CD4-positive, CD25-positive, alpha-beta regulatory T cell (primary cell): ENCODE results near the gene LIAS. TPM values are rescaled to one million over a fixed set of nuclear protein-coding genes. Genes with fewer than 3 reads are reported as not detected.
"Not testable (repeated sequence)": the region's sequence is repeated elsewhere in the genome, so short reads cannot be mapped to it uniquely, and the experiment has no call there.

Source experiments
- ATAC-seq, 2 donors: fragments of 150-1000 bp; cut with Tn5 transposase; one replicate each; pipeline ENCODE4 v1.10.0; 2021; ENCODE audit warnings: low read depth in 2 of 2, moderate number of reproducible peaks in 2 of 2, moderate library complexity in 1 of 2
- DNase-seq, 3 donors: peaks; one replicate each; pipeline versions ENCODE4 v3.0.0 to v3.0.0-alpha.2; 2012 to 2022; ENCODE audit warnings: mixed read lengths in 1 of 3
- H3K27ac ChIP-seq: one replicate; pipeline ENCODE4 v1.7.0; 2013; ENCODE audit warnings: mild to moderate bottlenecking, low read length; ENCODE audit not compliant: insufficient read depth, poor library complexity, severe bottlenecking
- H3K27me3 ChIP-seq: one replicate; pipeline ENCODE4 v1.7.0; 2013; ENCODE audit warnings: low read length; ENCODE audit not compliant: control insufficient read depth, insufficient read depth
- H3K36me3 ChIP-seq: one replicate; pipeline ENCODE4 v1.7.0; 2013; ENCODE audit warnings: mild to moderate bottlenecking, low read length, moderate library complexity; ENCODE audit not compliant: control insufficient read depth, insufficient read depth
- H3K4me1 ChIP-seq: 2 replicates; pipeline ENCODE4 v1.7.0; 2013; ENCODE audit warnings: mild to moderate bottlenecking, low read length; ENCODE audit not compliant: insufficient read depth, control insufficient read depth, poor library complexity, severe bottlenecking
- H3K4me3 ChIP-seq: one replicate; pipeline ENCODE4 v1.7.0; 2013; ENCODE audit warnings: low read depth, mild to moderate bottlenecking, low read length, moderate library complexity
- H3K9me3 ChIP-seq, 2 experiments: 1 replicate in 1 of 2; 2 replicates in 1 of 2; pipeline ENCODE4 v1.7.0; 2013; ENCODE audit warnings: low read length in 2 of 2, mild to moderate bottlenecking in 1 of 2, moderate library complexity in 1 of 2; ENCODE audit not compliant: control insufficient read depth in 2 of 2
- H3K27ac Mint-ChIP-seq, 3 donors: one replicate each; pipeline ENCODE4 v1.8.0; 2020 to 2022; ENCODE audit warnings: mild to moderate bottlenecking in 3 of 3, mixed read lengths in 3 of 3, moderate library complexity in 2 of 3
- H3K27me3 Mint-ChIP-seq: one replicate; pipeline ENCODE4 v1.8.0; 2022; ENCODE audit warnings: mild to moderate bottlenecking, mixed read lengths
- H3K36me3 Mint-ChIP-seq: one replicate; pipeline ENCODE4 v1.8.0; 2020; ENCODE audit warnings: mixed read lengths
- H3K4me1 Mint-ChIP-seq, 4 donors: one replicate each; pipeline ENCODE4 v1.8.0; 2020 to 2022; ENCODE audit warnings: mixed read lengths in 4 of 4, mild to moderate bottlenecking in 1 of 4
- H3K4me3 Mint-ChIP-seq, 4 donors: one replicate each; pipeline ENCODE4 v1.8.0; 2020 to 2022; ENCODE audit warnings: mild to moderate bottlenecking in 4 of 4, mixed read lengths in 4 of 4, moderate library complexity in 3 of 4
- H3K9me3 Mint-ChIP-seq, 7 donors: one replicate each; pipeline ENCODE4 v1.8.0; 2020 to 2022; ENCODE audit warnings: mixed read lengths in 7 of 7, mild to moderate bottlenecking in 3 of 7, moderate library complexity in 2 of 7
- polyA plus RNA-seq, 4 donors: library from polyadenylated mRNA; unstranded; fragments of 300-500 nt; fragmentation: Illumina TruSeq; gene quantifications; one replicate each; pipeline ENCODE4 v1.2.3, GENCODE V29; 2021
- total RNA-seq: library from RNA; stranded (reverse); gene quantifications from one replicate; pipeline ENCODE4 v1.2.3, GENCODE V29; 2022

LIAS gene
- total RNA-seq (12.2 TPM), polyA plus RNA-seq (10 to 100 TPM; 10.6 to 13.6 (median 12.2) TPM)

- Histone ChIP-seq H3K4me3 (peak within 1 kb of the TSS; percentile 94), H3K27me3 (no peaks in the 10 kb centered on the region), H3K4me1 (peaks cover 33% of the 10 kb centered on the region), H3K9me3 (no peaks in the 10 kb centered on the region), H3K36me3 (peaks cover 48% of the 10 kb centered on the region), H3K27ac (peak within 1 kb of the TSS; percentile 98)
- DNase-seq (peak; percentile 90 to 98 (median 94)), ATAC-seq (peak; percentile 87 to 89)
- Mint-ChIP-seq H3K27me3 (peaks cover 5% of the 10 kb centered on the region), H3K4me1 (peaks cover 18 to 52% (median 35%) of the 10 kb centered on the region in 4 donors), H3K36me3 (peaks cover 45% of the 10 kb centered on the region), H3K4me3 (peak within 1 kb of the TSS; percentile 93 to 98 (median 98)), H3K9me3 (no peaks in the 10 kb centered on the region), H3K27ac (peak within 1 kb of the TSS; percentile 98 to 100 (median 100))
Measured at GRCh38 chr4:39458505-39459300, at the start of gene LIAS, which contains the start of gene RPL9. Gene LIAS, plus strand, starts transcription at chr4:39459056. Its CDS starts 62 bp downstream, at chr4:39459118. Gene RPL9, minus strand, starts transcription at chr4:39458922. Its CDS starts 483 bp downstream, at chr4:39458439.

- no peaks in the 10 kb centered on the region for H3K4me1 Mint-ChIP-seq
- Histone ChIP-seq H3K4me1 (no peaks in the 10 kb centered on the region), H3K27ac (no peak overlapping the region), H3K9me3 (no peaks in the 10 kb centered on the region), H3K36me3 (no peaks in the 10 kb centered on the region), H3K27me3 (no peaks in the 10 kb centered on the region), H3K4me3 (no peak overlapping the region)
- peaks cover 6% of the 10 kb centered on the region for H3K27me3 Mint-ChIP-seq
- no peak overlapping the region for H3K4me3 Mint-ChIP-seq
- ATAC-seq (no peak), DNase-seq (peak in 1 of 3 donors; percentile 4)
- H3K36me3 Mint-ChIP-seq = no peaks in the 10 kb centered on the region
- no peak overlapping the region for H3K27ac Mint-ChIP-seq
- H3K9me3 Mint-ChIP-seq = no peaks in the 10 kb centered on the region
Measured at GRCh38 chr4:39410415-39410814, 48.4 kb upstream of the LIAS start.

- H3K4me1 Mint-ChIP-seq, H3K9me3 Mint-ChIP-seq, H3K27ac ChIP-seq, H3K27me3 ChIP-seq, H3K27ac Mint-ChIP-seq, DNase-seq, H3K27me3 Mint-ChIP-seq, ATAC-seq, H3K9me3 ChIP-seq, H3K4me1 ChIP-seq, H3K4me3 ChIP-seq, H3K36me3 ChIP-seq, H3K36me3 Mint-ChIP-seq: not testable (repeated sequence)
- H3K4me3 Mint-ChIP-seq = peak overlapping the region in 1 of 4 donors; percentile 27
Measured at GRCh38 chr4:39411561-39411960, 47.3 kb upstream of the LIAS start.

- H3K4me1 Mint-ChIP-seq = no peaks in the 10 kb centered on the region
Measured at GRCh38 chr4:39415678-39416283, 43.1 kb upstream of the LIAS start.

GRCh38 chr4:39422247-39422646, 36.6 kb upstream of the LIAS start:
- Mint-ChIP-seq H3K27ac (no peak overlapping the region), H3K4me1 (no peaks in the 10 kb centered on the region), H3K9me3 (peaks cover 0 to 4% (median 0%) of the 10 kb centered on the region in 7 donors), H3K36me3 (no peaks in the 10 kb centered on the region), H3K4me3 (no peak overlapping the region), H3K27me3 (peaks cover 11% of the 10 kb centered on the region)
- H3K4me1 ChIP-seq = no peaks in the 10 kb centered on the region
- H3K27ac ChIP-seq = no peak overlapping the region
- no peak for ATAC-seq
- H3K4me3 ChIP-seq = no peak overlapping the region
- no peaks in the 10 kb centered on the region for H3K9me3 ChIP-seq
- H3K36me3 ChIP-seq = no peaks in the 10 kb centered on the region
- no peak for DNase-seq
- no peaks in the 10 kb centered on the region for H3K27me3 ChIP-seq

More at GRCh38 chr4:39415678-39416283, 43.1 kb upstream of the LIAS start:
- Mint-ChIP-seq H3K36me3 (no peaks in the 10 kb centered on the region), H3K4me3 (no peak overlapping the region), H3K27me3 (peaks cover 19% of the 10 kb centered on the region), H3K9me3 (no peaks in the 10 kb centered on the region), H3K27ac (no peak overlapping the region)
- H3K36me3 ChIP-seq = no peaks in the 10 kb centered on the region
- no peak overlapping the region for H3K27ac ChIP-seq
- H3K4me3 ChIP-seq = no peak overlapping the region
- no peaks in the 10 kb centered on the region for H3K9me3 ChIP-seq
- ATAC-seq (no peak), DNase-seq (no peak)
- peaks cover 3% of the 10 kb centered on the region for H3K27me3 ChIP-seq
- H3K4me1 ChIP-seq = no peaks in the 10 kb centered on the region

- H3K9me3 ChIP-seq, H3K4me3 Mint-ChIP-seq, ATAC-seq, H3K4me1 Mint-ChIP-seq, H3K4me3 ChIP-seq, H3K9me3 Mint-ChIP-seq, H3K27me3 Mint-ChIP-seq, H3K4me1 ChIP-seq, H3K36me3 Mint-ChIP-seq, DNase-seq, H3K27me3 ChIP-seq, H3K27ac ChIP-seq, H3K27ac Mint-ChIP-seq, H3K36me3 ChIP-seq: not testable (repeated sequence)
Measured at GRCh38 chr4:39425297-39425696, 33.6 kb upstream of the LIAS start.

GRCh38 chr4:39426728-39427127, 32.1 kb upstream of the LIAS start:
- no peak overlapping the region for H3K27ac Mint-ChIP-seq
- no peaks in the 10 kb centered on the region for H3K27me3 ChIP-seq
- H3K36me3 ChIP-seq = no peaks in the 10 kb centered on the region
- no peaks in the 10 kb centered on the region for H3K4me1 Mint-ChIP-seq
- peak overlapping the region in 1 of 4 donors; percentile 21 for H3K4me3 Mint-ChIP-seq
- H3K27ac ChIP-seq = no peak overlapping the region
- peaks cover 5% of the 10 kb centered on the region for H3K27me3 Mint-ChIP-seq
- H3K9me3 Mint-ChIP-seq = peaks cover 0 to 4% (median 0%) of the 10 kb centered on the region in 7 donors
- H3K9me3 ChIP-seq = no peaks in the 10 kb centered on the region
- DNase-seq = no peak
- no peak overlapping the region for H3K4me3 ChIP-seq
- no peak for ATAC-seq
- no peaks in the 10 kb centered on the region for H3K36me3 Mint-ChIP-seq
- no peaks in the 10 kb centered on the region for H3K4me1 ChIP-seq
